Cardiac fibroblast (primary cell): Measurements from ENCODE around the gene CLSTN2.

ENCODE experiments used
- DNase-seq, 2 donors: peaks; one replicate each; pipeline versions ENCODE4 v3.0.0 to v3.0.0-alpha.2; 2010; ENCODE audit warnings: low read depth in 2 of 2
- H3K4me3 ChIP-seq, 2 donors: replicated peaks in 1 of 2; 1 replicate in 1 of 2; 2 replicates in 1 of 2; pipeline ENCODE4 v1.5.1; 2011; ENCODE audit warnings: low read depth in 2 of 2, low read length in 2 of 2, mild to moderate bottlenecking in 2 of 2, moderate library complexity in 1 of 2
- CTCF ChIP-seq: IDR thresholded peaks from one replicate; pipeline ENCODE4 v1.5.1; 2011; ENCODE audit warnings: low read depth, mild to moderate bottlenecking, low read length, inconsistent platforms

CLSTN2 gene

GRCh38 chr3:139941580-139941979, 6.6 kb downstream of the CLSTN2 start:
- TF ChIP-seq CTCF = no peak
- no peak for DNase-seq
- no peak overlapping the region for H3K4me3 ChIP-seq

GRCh38 chr3:139944256-139944910, 9.4 kb downstream of the CLSTN2 start:
- no peak overlapping the region for H3K4me3 ChIP-seq
- TF ChIP-seq CTCF = no peak
- no peak for DNase-seq

- no peak for TF ChIP-seq CTCF
- no peak overlapping the region for H3K4me3 ChIP-seq
- no peak for DNase-seq
Measured at GRCh38 chr3:139945386-139945785, 10.4 kb downstream of the CLSTN2 start.

- no peak for DNase-seq
- TF ChIP-seq CTCF = no peak
- H3K4me3 ChIP-seq = no peak overlapping the region
Measured at GRCh38 chr3:139945942-139946341, 11.0 kb downstream of the CLSTN2 start.

- no peak for DNase-seq
- TF ChIP-seq CTCF = no peak
- no peak overlapping the region for H3K4me3 ChIP-seq
Measured at GRCh38 chr3:139948467-139948866, 13.5 kb downstream of the CLSTN2 start.

GRCh38 chr3:139948898-139949297, 13.9 kb downstream of the CLSTN2 start:
- DNase-seq = no peak
- no peak for TF ChIP-seq CTCF
- H3K4me3 ChIP-seq = no peak overlapping the region
